ENCODE measurements around the gene CALM3. TPM values are rescaled to one million over a fixed set of nuclear protein-coding genes. Genes with fewer than 3 reads are reported as not detected.

The CALM3 gene
- total RNA-seq: 100 to 1,000 TPM; 218 to 272 (median 235) TPM
- total RNA-seq (2013): 103 TPM

DNA sequence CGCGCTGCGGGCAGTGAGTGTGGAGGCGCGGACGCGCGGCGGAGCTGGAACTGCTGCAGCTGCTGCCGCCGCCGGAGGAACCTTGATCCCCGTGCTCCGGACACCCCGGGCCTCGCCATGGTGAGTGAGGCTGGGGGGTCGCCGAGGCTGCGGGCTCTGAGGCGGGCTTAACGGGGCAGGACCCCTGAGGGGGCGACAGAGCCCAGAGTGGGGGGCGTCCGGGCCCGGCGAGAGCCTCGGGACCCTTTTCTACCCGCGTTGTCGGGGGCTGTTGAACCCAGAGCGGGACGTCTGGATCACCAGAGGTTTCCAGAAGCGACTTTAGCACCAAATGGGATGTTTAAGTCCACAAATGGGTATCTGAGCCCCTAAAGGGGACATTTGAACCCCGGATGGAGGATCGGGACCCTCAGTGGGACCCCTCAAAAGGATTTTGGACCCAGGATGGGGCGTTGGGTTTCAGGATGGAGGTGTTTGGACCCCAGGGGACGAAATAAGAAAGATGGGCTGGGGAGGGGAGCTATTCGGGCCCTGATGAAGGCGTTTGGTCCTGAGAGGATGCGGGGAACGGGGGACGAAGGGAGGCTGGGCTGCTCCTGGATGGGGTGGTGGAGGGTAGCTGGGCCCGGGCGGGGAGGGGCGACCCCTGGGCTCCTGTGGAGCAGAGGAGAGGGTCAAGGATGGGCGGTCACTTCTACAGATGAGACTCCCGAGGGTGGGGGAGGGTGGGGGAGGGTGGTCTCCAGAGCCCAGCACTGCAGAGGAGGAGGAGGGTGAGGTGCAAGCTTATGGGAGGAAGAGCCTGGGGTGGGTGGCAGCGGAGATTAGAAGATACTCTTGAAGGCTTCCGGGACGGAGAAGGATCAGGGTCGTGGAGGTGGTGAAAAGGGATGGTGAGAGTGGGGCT is at the start of gene CALM3:
TSS of gene CALM3 (plus strand) at position 13 of the 907 bp plus-strand sequence. CDS start at position 118, 105 bp downstream.
- peak in 1 of 2 donors; percentile 42 for DNase-seq
- Mint-ChIP-seq H3K27ac (peak within 1 kb of the TSS; percentile 99 to 100), H3K36me3 (peaks cover 16% of the 10 kb centered on the region), H3K9me3 (peaks cover 4% of the 10 kb centered on the region in 2 donors), H3K4me1 (peaks cover 24 to 44% of the 10 kb centered on the region in 2 donors), H3K27me3 (ENCODE audit: low read depth in 2 of 2) (no peaks in the 10 kb centered on the region), H3K4me3 (peak within 1 kb of the TSS; percentile 98)
- peaks cover 4% of the 10 kb centered on the region for H3K9me3 ChIP-seq (ENCODE audit: control insufficient read depth, insufficient read depth, low read length)
- peaks cover 38% of the 10 kb centered on the region for H3K4me1 ChIP-seq (ENCODE audit: control insufficient read depth, insufficient read depth, low read length)
- TF ChIP-seq, protein P1, sequence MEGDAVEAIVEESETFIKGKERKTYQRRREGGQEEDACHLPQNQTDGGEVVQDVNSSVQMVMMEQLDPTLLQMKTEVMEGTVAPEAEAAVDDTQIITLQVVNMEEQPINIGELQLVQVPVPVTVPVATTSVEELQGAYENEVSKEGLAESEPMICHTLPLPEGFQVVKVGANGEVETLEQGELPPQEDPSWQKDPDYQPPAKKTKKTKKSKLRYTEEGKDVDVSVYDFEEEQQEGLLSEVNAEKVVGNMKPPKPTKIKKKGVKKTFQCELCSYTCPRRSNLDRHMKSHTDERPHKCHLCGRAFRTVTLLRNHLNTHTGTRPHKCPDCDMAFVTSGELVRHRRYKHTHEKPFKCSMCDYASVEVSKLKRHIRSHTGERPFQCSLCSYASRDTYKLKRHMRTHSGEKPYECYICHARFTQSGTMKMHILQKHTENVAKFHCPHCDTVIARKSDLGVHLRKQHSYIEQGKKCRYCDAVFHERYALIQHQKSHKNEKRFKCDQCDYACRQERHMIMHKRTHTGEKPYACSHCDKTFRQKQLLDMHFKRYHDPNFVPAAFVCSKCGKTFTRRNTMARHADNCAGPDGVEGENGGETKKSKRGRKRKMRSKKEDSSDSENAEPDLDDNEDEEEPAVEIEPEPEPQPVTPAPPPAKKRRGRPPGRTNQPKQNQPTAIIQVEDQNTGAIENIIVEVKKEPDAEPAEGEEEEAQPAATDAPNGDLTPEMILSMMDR (IDR thresholded peaks at IDR 0.05): no peak
- H3K27me3 ChIP-seq (ENCODE audit: control insufficient read depth, insufficient read depth, low read length): no peaks in the 10 kb centered on the region
- WGBS (ENCODE audit: insufficient coverage): under 1% methylated on average over 51 of the region's 51 CpGs
- no peak for ATAC-seq
- H3K27ac ChIP-seq (ENCODE audit: low read length): peak within 1 kb of the TSS; percentile 100
- H3K4me3 ChIP-seq (ENCODE audit: low read length): peak within 1 kb of the TSS; percentile 100
- intact Hi-C loops (cut with micrococcal nuclease): loop anchor here (5.0 kb wide), 1 partner anchor 511 kb away; the partner anchor contains the start of gene ZC3H4
- peaks cover 16% of the 10 kb centered on the region for H3K36me3 ChIP-seq (ENCODE audit: control insufficient read depth, insufficient read depth, low read length)

DNA sequence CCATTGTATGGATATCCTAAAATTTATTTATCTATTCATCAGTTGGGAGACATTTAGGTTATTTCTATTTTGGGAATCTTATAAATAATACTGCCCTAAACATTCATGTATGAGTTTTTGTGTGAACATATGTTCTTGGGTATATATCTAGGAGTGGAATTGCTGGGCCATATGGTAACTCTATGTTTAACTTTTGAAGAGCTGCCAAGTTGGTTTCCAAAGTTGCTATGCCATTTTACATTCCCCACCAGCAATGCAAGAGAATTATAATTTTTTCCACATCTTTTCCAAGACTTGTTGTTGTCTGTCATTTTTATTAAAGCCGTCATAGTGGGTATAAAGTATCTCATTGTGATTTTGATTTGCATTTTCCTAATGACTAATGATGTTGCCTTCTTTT is 48.2 kb upstream of the CALM3 start:
- H3K27ac Mint-ChIP-seq: no peak overlapping the region
- no CpG with 5 or more reads among the region's 1 CpG for WGBS (ENCODE audit: insufficient coverage)
- TF ChIP-seq, protein P1 (IDR thresholded peaks at IDR 0.05): no peak
- H3K36me3 Mint-ChIP-seq: no peaks in the 10 kb centered on the region
- no peak overlapping the region for H3K4me3 ChIP-seq (ENCODE audit: low read length)
- H3K27me3 Mint-ChIP-seq (ENCODE audit: low read depth in 2 of 2): peaks cover 9 to 49% of the 10 kb centered on the region in 2 donors
- H3K9me3 ChIP-seq (ENCODE audit: control insufficient read depth, insufficient read depth, low read length): peaks cover 6% of the 10 kb centered on the region
- H3K4me3 Mint-ChIP-seq: no peak overlapping the region
- DNase-seq (no peak), ATAC-seq (no peak)
- H3K36me3 ChIP-seq (ENCODE audit: control insufficient read depth, insufficient read depth, low read length): no peaks in the 10 kb centered on the region
- intact Hi-C loops (cut with micrococcal nuclease): no loop called here
- H3K9me3 Mint-ChIP-seq: peaks cover 0 to 4% of the 10 kb centered on the region in 2 donors
- H3K27me3 ChIP-seq (ENCODE audit: control insufficient read depth, insufficient read depth, low read length): peaks cover 5% of the 10 kb centered on the region
- no peak overlapping the region for H3K27ac ChIP-seq (ENCODE audit: low read length)
- H3K4me1 Mint-ChIP-seq: no peaks in the 10 kb centered on the region
- no peaks in the 10 kb centered on the region for H3K4me1 ChIP-seq (ENCODE audit: control insufficient read depth, insufficient read depth, low read length)

DNA sequence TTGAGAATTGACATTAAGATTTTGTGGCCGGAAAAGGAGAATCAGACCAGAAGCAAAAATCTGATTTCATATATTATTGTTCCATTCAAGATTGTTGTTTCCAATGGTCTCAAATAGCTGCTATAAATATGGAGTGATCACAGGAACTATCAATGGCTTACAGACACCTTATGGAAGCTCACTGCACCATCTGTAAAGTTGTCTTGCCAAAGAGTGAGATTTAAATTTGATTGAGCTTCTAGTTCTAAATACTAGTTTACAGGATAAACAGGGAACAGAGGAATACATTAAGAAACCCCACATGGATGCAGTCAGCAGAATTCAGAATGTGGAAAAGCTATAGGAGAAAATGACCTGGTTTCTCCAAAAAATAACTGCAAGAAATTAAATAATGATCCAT is 47.0 kb upstream of the CALM3 start:
- peaks cover 6% of the 10 kb centered on the region for H3K9me3 ChIP-seq (ENCODE audit: control insufficient read depth, insufficient read depth, low read length)
- no peaks in the 10 kb centered on the region for H3K4me1 ChIP-seq (ENCODE audit: control insufficient read depth, insufficient read depth, low read length)
- Mint-ChIP-seq H3K4me3 (no peak overlapping the region), H3K4me1 (no peaks in the 10 kb centered on the region), H3K27me3 (ENCODE audit: low read depth in 2 of 2) (peaks cover 9 to 49% of the 10 kb centered on the region in 2 donors), H3K27ac (no peak overlapping the region), H3K36me3 (no peaks in the 10 kb centered on the region), H3K9me3 (peaks cover 0 to 4% of the 10 kb centered on the region in 2 donors)
- H3K27ac ChIP-seq (ENCODE audit: low read length): no peak overlapping the region
- H3K36me3 ChIP-seq (ENCODE audit: control insufficient read depth, insufficient read depth, low read length): no peaks in the 10 kb centered on the region
- TF ChIP-seq, protein P1 (IDR thresholded peaks at IDR 0.05): no peak
- WGBS (ENCODE audit: insufficient coverage): 71% methylated on average over 1 of the region's 1 CpG
- ATAC-seq (no peak), DNase-seq (no peak)
- H3K27me3 ChIP-seq (ENCODE audit: control insufficient read depth, insufficient read depth, low read length): peaks cover 5% of the 10 kb centered on the region
- no peak overlapping the region for H3K4me3 ChIP-seq (ENCODE audit: low read length)
- intact Hi-C loops (cut with micrococcal nuclease): no loop called here

All from natural killer cell (primary cell).